HG02642 (cell line): Measurements from ENCODE around the gene DNAH2.

Source experiments
- ATAC-seq: cut with Tn5 transposase; IDR thresholded peaks from one replicate; pipeline ENCODE4 v1.9.1; 2021; ENCODE audit warnings: mild to moderate bottlenecking; ENCODE audit not compliant: unreplicated experiment, poor library complexity

Gene DNAH2

GRCh38 chr17:7703584-7704479, 13.7 kb upstream of the DNAH2 start:
- ATAC-seq: no peak

- no peak for ATAC-seq
Observed at GRCh38 chr17:7704601-7705268, 12.8 kb upstream of the DNAH2 start, which contains the start of gene EFNB3. EFNB3 (plus strand) TSS chr17:7705202; CDS start chr17:7705599, 397 bp downstream.

GRCh38 chr17:7705269-7706255, 12.0 kb upstream of the DNAH2 start:
- ATAC-seq: no peak

GRCh38 chr17:7706631-7707354, 10.8 kb upstream of the DNAH2 start:
- no peak for ATAC-seq

- ATAC-seq: no peak
Observed at GRCh38 chr17:7707446-7707845, 10.1 kb upstream of the DNAH2 start.

- ATAC-seq: no peak
Observed at GRCh38 chr17:7707858-7708750, 9.4 kb upstream of the DNAH2 start.

GRCh38 chr17:7709031-7709430, 8.5 kb upstream of the DNAH2 start:
- ATAC-seq: no peak

- no peak for ATAC-seq
Observed at GRCh38 chr17:7710301-7710700, 7.2 kb upstream of the DNAH2 start.

- ATAC-seq: no peak
Observed at GRCh38 chr17:7711051-7711755, 6.3 kb upstream of the DNAH2 start.

- no peak for ATAC-seq
Observed at GRCh38 chr17:7712111-7712771, 5.3 kb upstream of the DNAH2 start.

GRCh38 chr17:7713782-7714181, 3.8 kb upstream of the DNAH2 start:
- ATAC-seq: no peak

- ATAC-seq: no peak
Observed at GRCh38 chr17:7714721-7715594, 2.6 kb upstream of the DNAH2 start.

GRCh38 chr17:7715936-7716886, 1.3 kb upstream of the DNAH2 start:
- no peak for ATAC-seq

- ATAC-seq: no peak
Observed at GRCh38 chr17:7717756-7718350, 309 bp downstream of the DNAH2 start.

- ATAC-seq: no peak
Observed at GRCh38 chr17:7719661-7720060, 2.1 kb downstream of the DNAH2 start.
